Activated effector memory CD4-positive, alpha-beta T cell treated with anti-CD3 and anti-CD28 coated beads, Interleukin-2, amount 50 U/mL, for 16 hours (primary cell): Measurements from ENCODE around the gene RNASE13.
A peak's percentile ranks its signal among the peaks of the same experiment; 100 is the strongest.

Experiments
- DNase-seq: peaks from one replicate; pipeline ENCODE4 v3.0.0-alpha.2; 2020

RNASE13 gene

GRCh38 chr14:21063479-21063878 lies 28.9 kb upstream of the RNASE13 start:
- DNase-seq, result no peak

GRCh38 chr14:21061347-21061668 lies 26.7 kb upstream of the RNASE13 start:
- no peak for DNase-seq

- DNase-seq, result no peak
Measured at GRCh38 chr14:21060614-21061346, 26.2 kb upstream of the RNASE13 start.

GRCh38 chr14:21059842-21060613 lies 25.4 kb upstream of the RNASE13 start:
- DNase-seq, result no peak

- no peak for DNase-seq
Measured at GRCh38 chr14:21058903-21059302, 24.3 kb upstream of the RNASE13 start.

- DNase-seq, result no peak
Measured at GRCh38 chr14:21057803-21058675, 23.4 kb upstream of the RNASE13 start, which contains the start of gene RNASE8. TSS of gene RNASE8 (plus strand) at chr14:21057822. CDS start at chr14:21057893, 71 bp downstream.

GRCh38 chr14:21056520-21057163 lies 22.0 kb upstream of the RNASE13 start:
- DNase-seq, result no peak

GRCh38 chr14:21055432-21056117 lies 21.0 kb upstream of the RNASE13 start:
- DNase-seq, result no peak

GRCh38 chr14:21054768-21055145 lies 20.1 kb upstream of the RNASE13 start:
- DNase-seq, result no peak

GRCh38 chr14:21054123-21054767 lies 19.6 kb upstream of the RNASE13 start:
- DNase-seq, result no peak

- DNase-seq, result no peak
Measured at GRCh38 chr14:21053184-21054122, 18.8 kb upstream of the RNASE13 start.

GRCh38 chr14:21050597-21050996 lies 16.0 kb upstream of the RNASE13 start:
- DNase-seq, result no peak

GRCh38 chr14:21049271-21049673 lies 14.7 kb upstream of the RNASE13 start:
- DNase-seq, result no peak

GRCh38 chr14:21048638-21049037 lies 14.0 kb upstream of the RNASE13 start:
- no peak for DNase-seq

- no peak for DNase-seq
Measured at GRCh38 chr14:21047378-21047781, 12.8 kb upstream of the RNASE13 start.

GRCh38 chr14:21043974-21044618 lies 9.5 kb upstream of the RNASE13 start:
- DNase-seq, result peak; percentile 66

- no peak for DNase-seq
Measured at GRCh38 chr14:21043387-21043973, 8.9 kb upstream of the RNASE13 start.

GRCh38 chr14:21042918-21043317 lies 8.3 kb upstream of the RNASE13 start:
- DNase-seq, result no peak

GRCh38 chr14:21041676-21042433 lies 7.2 kb upstream of the RNASE13 start, which contains the start of gene RNASE7:
TSS of gene RNASE7 (plus strand) at chr14:21042362. CDS start at chr14:21042993, 631 bp downstream.
- DNase-seq, result no peak
